H1 (cell line): Measurements from ENCODE around the gene IFT20. TPM values are rescaled to one million over a fixed set of nuclear protein-coding genes. Genes with fewer than 3 reads are reported as not detected.
"Not testable (repeated sequence)": the region's sequence is repeated elsewhere in the genome, so short reads cannot be mapped to it uniquely, and the experiment has no call there.

ENCODE experiments used
- CTCF ChIA-PET: fragments of 300-600 bp; sonication (Branson Sonifier 250); formaldehyde crosslinking; loops from one replicate; lab custom pipeline; 2021; ENCODE audit not compliant: partially characterized antibody; lab: Charles Lee
- POLR2A ChIA-PET: fragments of 300-600 bp; sonication (Branson Sonifier 250); formaldehyde crosslinking; loops from one replicate; lab custom pipeline; 2021; ENCODE audit warnings: inconsistent platforms; ENCODE audit not compliant: partially characterized antibody; lab: Charles Lee
- DNase-seq, 2 experiments: peaks; one replicate each; pipeline versions ENCODE4 v3.0.0 to v3.0.0-alpha.2; 2010 to 2022; ENCODE audit warnings: low spot score in 2 of 2, low read depth in 1 of 2, mixed read lengths in 1 of 2
- FAIRE-seq: peaks from 2 replicates; lab custom pipeline; 2011; peaks lifted over from hg19 to GRCh38; lab: Jason Lieb, UNC
- H2AFZ ChIP-seq: 2 replicates; pipeline ENCODE4 v1.8.1; 2012; ENCODE audit warnings: low read length, inconsistent platforms
- H2AK5ac ChIP-seq: 2 replicates; pipeline ENCODE4 v1.6.1; 2013; ENCODE audit warnings: low read depth, low read length
- H2BK120ac ChIP-seq: replicated peaks from 2 replicates; pipeline ENCODE3; 2013; ENCODE audit warnings: low read depth, low read length, inconsistent platforms
- H2BK12ac ChIP-seq: 2 replicates; pipeline ENCODE4 v1.6.1; 2013; ENCODE audit warnings: low read depth, low read length
- H2BK15ac ChIP-seq: 2 replicates; pipeline ENCODE4 v1.6.1; 2013; ENCODE audit warnings: low read length
- H2BK20ac ChIP-seq: 2 replicates; pipeline ENCODE4 v1.6.1; 2013; ENCODE audit warnings: low read length
- H2BK5ac ChIP-seq: 2 replicates; pipeline ENCODE4 v1.6.1; 2013; ENCODE audit warnings: low read depth, low read length
- H3K14ac ChIP-seq: 2 replicates; pipeline ENCODE4 v1.6.1; 2013; ENCODE audit warnings: inconsistent platforms; ENCODE audit not compliant: insufficient read length
- H3K18ac ChIP-seq: 2 replicates; pipeline ENCODE4 v1.6.1; 2013; ENCODE audit warnings: low read length; ENCODE audit errors: extremely low read depth
- H3K23ac ChIP-seq: 2 replicates; pipeline ENCODE4 v1.6.1; 2013; ENCODE audit warnings: inconsistent platforms; ENCODE audit not compliant: insufficient read length
- H3K23me2 ChIP-seq: 2 replicates; pipeline ENCODE4 v1.6.1; 2013; ENCODE audit warnings: low read depth, low read length
- H3K27ac ChIP-seq: 2 replicates; pipeline ENCODE4 v1.6.1; 2011; ENCODE audit warnings: low read depth, low read length, inconsistent platforms
- H3K27me3 ChIP-seq, 4 experiments: replicated peaks in 1 of 4; 1 replicate in 1 of 4; 2 replicates in 3 of 4; pipeline versions ENCODE4 v1.6.1 to v1.8.1; 2011 to 2013; ENCODE audit warnings: low read length in 3 of 4, mild to moderate bottlenecking in 3 of 4, inconsistent platforms in 2 of 4, mixed read lengths in 2 of 4, moderate library complexity in 1 of 4; ENCODE audit not compliant: control insufficient read depth in 3 of 4, insufficient read depth in 3 of 4; ENCODE audit errors: extremely low read depth in 1 of 4
- H3K36me3 ChIP-seq, 4 experiments: 2 replicates each; pipeline versions ENCODE4 v1.6.1 to v1.8.1; 2011 to 2013; ENCODE audit warnings: mild to moderate bottlenecking in 4 of 4, low read length in 3 of 4, moderate library complexity in 2 of 4, control low read depth in 1 of 4, inconsistent platforms in 1 of 4; ENCODE audit not compliant: insufficient read depth in 4 of 4, control insufficient read depth in 2 of 4
- H3K4ac ChIP-seq: replicated peaks from 2 replicates; pipeline ENCODE3; 2013; ENCODE audit warnings: low read length, low read depth, mixed read lengths, inconsistent platforms; ENCODE audit not compliant: insufficient read length
- H3K4me1 ChIP-seq, 4 experiments: replicated peaks in 1 of 4; 1 replicate in 1 of 4; 2 replicates in 3 of 4; pipeline versions ENCODE4 v1.6.1 to v1.8.1; 2011 to 2013; ENCODE audit warnings: low read length in 3 of 4, inconsistent platforms in 2 of 4, mixed read lengths in 1 of 4; ENCODE audit not compliant: insufficient read depth in 4 of 4, control insufficient read depth in 3 of 4
- H3K4me2 ChIP-seq, 2 experiments: 2 replicates each; pipeline versions ENCODE4 v1.6.1 to v1.8.1; 2011 to 2013; ENCODE audit warnings: low read depth in 2 of 2, low read length in 2 of 2, control low read depth in 1 of 2, inconsistent platforms in 1 of 2, mild to moderate bottlenecking in 1 of 2; ENCODE audit not compliant: insufficient read depth in 1 of 2
- H3K4me3 ChIP-seq, 4 experiments: fragments of 200-600, 300-600 bp in 1 of 4; sonication (generic), shearing (Covaris generic), sonication (Bioruptor Twin) in 1 of 4; 2 replicates each; pipeline versions ENCODE4 v1.5.1 to v1.8.1; 2011 to 2016; ENCODE audit warnings: low read length in 4 of 4, low read depth in 3 of 4, control low read depth in 2 of 4, inconsistent platforms in 2 of 4, mild to moderate bottlenecking in 2 of 4, mixed read lengths in 1 of 4, moderate library complexity in 1 of 4; ENCODE audit not compliant: insufficient read depth in 2 of 4; ENCODE audit errors: extremely low read depth in 1 of 4
- H3K56ac ChIP-seq: replicated peaks from 2 replicates; pipeline ENCODE3; 2013; ENCODE audit warnings: low read depth, mild to moderate bottlenecking, mixed read lengths, low read length, inconsistent platforms; ENCODE audit not compliant: insufficient read length
- H3K79me1 ChIP-seq: 2 replicates; pipeline ENCODE4 v1.6.1; 2013; ENCODE audit warnings: low read depth, low read length, control low read depth
- H3K79me2 ChIP-seq, 2 experiments: 2 replicates each; pipeline versions ENCODE4 v1.6.1 to v1.8.1; 2012 to 2013; ENCODE audit warnings: low read length in 2 of 2, mild to moderate bottlenecking in 2 of 2, inconsistent platforms in 1 of 2; ENCODE audit not compliant: insufficient read depth in 2 of 2, control insufficient read depth in 1 of 2
- H3K9ac ChIP-seq, 4 experiments: replicated peaks in 1 of 4; 1 replicate in 1 of 4; 2 replicates in 3 of 4; pipeline versions ENCODE4 v1.6.1 to v1.8.1; 2011 to 2013; ENCODE audit warnings: low read depth in 3 of 4, low read length in 3 of 4, control low read depth in 2 of 4, mild to moderate bottlenecking in 2 of 4, moderate library complexity in 2 of 4, inconsistent platforms in 1 of 4; ENCODE audit errors: extremely low read depth in 1 of 4
- H3K9me3 ChIP-seq, 2 experiments: 2 replicates each; pipeline versions ENCODE4 v1.6.1 to v1.8.1; 2012 to 2013; ENCODE audit warnings: mild to moderate bottlenecking in 2 of 2, moderate library complexity in 2 of 2, control low read depth in 1 of 2, inconsistent platforms in 1 of 2, low read depth in 1 of 2, low read length in 1 of 2, mixed read lengths in 1 of 2; ENCODE audit not compliant: insufficient read depth in 2 of 2
- H4K20me1 ChIP-seq, 2 experiments: replicated peaks in 1 of 2; 2 replicates each; pipeline versions ENCODE3 to v1.8.1; 2011 to 2013; ENCODE audit warnings: inconsistent platforms in 2 of 2, low read length in 2 of 2, mild to moderate bottlenecking in 1 of 2; ENCODE audit not compliant: insufficient read depth in 2 of 2, control insufficient read depth in 1 of 2
- H4K5ac ChIP-seq: 2 replicates; pipeline ENCODE4 v1.6.1; 2013; ENCODE audit warnings: low read length, low read depth, mixed read lengths, inconsistent platforms; ENCODE audit not compliant: insufficient read length
- H4K8ac ChIP-seq: 2 replicates; pipeline ENCODE4 v1.8.0; 2013; ENCODE audit warnings: mild to moderate bottlenecking, moderate library complexity, low read length, inconsistent platforms; ENCODE audit not compliant: insufficient read depth; ENCODE audit errors: extremely low read depth
- H4K91ac ChIP-seq: replicated peaks from 2 replicates; pipeline ENCODE3; 2013; ENCODE audit warnings: low read length, mixed read lengths, inconsistent platforms; ENCODE audit not compliant: insufficient read length
- WGBS, 2 experiments: shearing (Covaris generic) in 1 of 2; methylation state at CpG; one replicate each; pipeline versions ENCODE4 v1.1.6 to v1.1.7; 2013 to 2015; ENCODE audit warnings: low lambda C conversion rate in 2 of 2, mixed read lengths in 2 of 2, inconsistent platforms in 1 of 2, low coverage in 1 of 2, missing lambda C conversion rate in 1 of 2; ENCODE audit not compliant: insufficient replicate concordance in 2 of 2, insufficient coverage in 1 of 2, insufficient read length in 1 of 2; ENCODE audit errors: extremely low coverage in 1 of 2, missing lambda C conversion rate in 1 of 2; 5-methylcytosine and 5-hydroxymethylcytosine counted together
- polyA plus RNA-seq, 7 experiments: library from polyadenylated mRNA; depleted of rRNA in 3 of 7; stranded (reverse) in 5 of 7; unstranded in 2 of 7; fragments of >200 nt in 5 of 7; fragments of 200-250 nt in 2 of 7; gene quantifications; 1 replicate in 5 of 7; 2 replicates in 1 of 7; 4 replicates in 1 of 7; pipeline versions ENCODE4 v1.2.1 to v1.2.3, GENCODE V29; 2011 to 2013; ENCODE audit warnings: missing spikeins in 2 of 7, mixed read lengths in 2 of 7
- total RNA-seq: library from RNA; stranded (reverse); fragmentation: NEBNext Ultra II Directional; extraction: Animal tissue kit (Norgen Biotek cat#: 25700); gene quantifications from 2 replicates; pipeline ENCODE4 v1.2.1, GENCODE V29; 2021

IFT20 gene
- total and polyA plus RNA-seq, 2 of the 8 experiments (the other 6 are each of a cell fraction or from before 2014, with no cell fraction given): 9.0 to 21.0 TPM

- H4K8ac ChIP-seq, H3K4me3 ChIP-seq, H3K4me1 ChIP-seq, H2BK12ac ChIP-seq, FAIRE-seq, H3K9ac ChIP-seq, H3K27me3 ChIP-seq, H3K9me3 ChIP-seq, H3K27ac ChIP-seq, H3K18ac ChIP-seq, H2AFZ ChIP-seq, H3K56ac ChIP-seq, H4K91ac ChIP-seq, H3K23ac ChIP-seq, H2BK5ac ChIP-seq, H3K4me2 ChIP-seq, H3K4ac ChIP-seq, H3K14ac ChIP-seq, H2BK20ac ChIP-seq, H4K20me1 ChIP-seq, H2BK120ac ChIP-seq, H2BK15ac ChIP-seq, H2AK5ac ChIP-seq, DNase-seq, H4K5ac ChIP-seq: not testable (repeated sequence)
- peaks cover 4 to 16% (median 12%) of the 10 kb centered on the region in 4 experiments; a peak in 7 of 8 replicates for H3K36me3 ChIP-seq
- CTCF ChIA-PET: interaction anchor here (0.9 to 1.5 kb wide), 2 partner anchors 8 to 445 kb away, joined by 3 to 10 read pairs; partner anchors contain the start of gene LYRM9
- POLR2A ChIA-PET: interaction anchor here (0.7 to 1.7 kb wide), 4 partner anchors 10 to 504 kb away, joined by 3 to 5 read pairs (median 4); partner anchors contain the start of gene POLDIP2
- H3K79me2 ChIP-seq: peaks cover 0 to 13% of the 10 kb centered on the region in 2 experiments; a peak in 2 of 4 replicates
- H3K79me1 ChIP-seq: peaks cover 12% of the 10 kb centered on the region
- peaks cover 10% of the 10 kb centered on the region; the same call in 1 of the 2 replicates for H3K23me2 ChIP-seq
- WGBS, 2 experiments: 94% methylated on average over 5 of the region's 8 CpGs; no CpG with 5 or more reads in 1 of the 2 experiments
These were observed 3.5 kb upstream of the IFT20 start for GRCh38 chr17:28338769-28339212.
